Measurements from ENCODE around the gene ARHGAP24. TPM values are rescaled to one million over a fixed set of nuclear protein-coding genes. Genes with fewer than 3 reads are reported as not detected.

The ARHGAP24 gene
- total and polyA plus RNA-seq, 2 donors (not counting 3 experiments of a cell fraction or from before 2014, with no cell fraction given) = 52.1 to 79.4 TPM

DNA sequence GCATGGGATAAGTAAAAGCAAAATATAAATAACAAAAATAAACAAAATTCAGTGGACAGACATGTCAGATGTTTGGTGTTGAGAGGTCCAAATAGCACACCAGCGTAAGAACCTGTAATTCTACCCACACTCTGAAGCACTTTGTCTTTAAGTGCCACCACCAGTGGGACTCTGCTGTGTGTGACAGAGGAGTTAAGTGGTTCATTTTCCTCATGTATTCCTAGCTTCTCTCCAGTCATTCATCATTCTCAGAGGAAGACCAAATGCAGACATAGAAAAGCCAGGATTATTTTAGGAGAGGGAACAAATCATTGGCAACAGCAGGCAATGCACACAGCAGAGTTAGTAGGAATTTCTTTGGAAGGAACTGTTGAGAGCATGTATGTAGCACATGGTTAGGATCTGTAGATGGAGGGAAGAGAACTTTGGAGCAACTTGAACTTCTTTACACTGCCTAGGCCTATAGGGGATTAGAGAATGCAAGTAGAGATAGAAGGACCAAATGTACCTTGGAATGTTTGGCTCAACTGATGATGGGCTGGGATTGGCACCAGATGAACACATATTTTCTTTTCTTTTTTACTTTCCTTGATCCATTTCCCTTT, 43.0 kb upstream of the ARHGAP24 start:
- CTCF ChIA-PET = interaction anchor here (0.9 kb wide), 1 partner anchor 10 kb away, joined by 3 read pairs; no protein-coding TSS in a partner anchor
- Histone ChIP-seq H4K20me1 (replicated peaks; ENCODE audit: control insufficient read depth, extremely low read depth, insufficient read depth, low read length) (no peaks in the 10 kb centered on the region), H3K4me1 (ENCODE audit: control insufficient read depth, extremely low read depth, insufficient read depth, low read length) (no peaks in the 10 kb centered on the region), H3K36me3 (ENCODE audit: control insufficient read depth in 2 of 2, extremely low read depth in 1 of 2, insufficient read depth in 2 of 2, low read length in 2 of 2) (no peaks in the 10 kb centered on the region), H3K27me3 (ENCODE audit: control insufficient read depth in 2 of 2, insufficient read depth in 2 of 2, low read length in 2 of 2) (peaks cover 2 to 3% of the 10 kb centered on the region in 2 experiments), H2AFZ (ENCODE audit: low read depth, low read length) (no peak overlapping the region), H3K27ac (ENCODE audit: insufficient read depth, low read depth, low read length) (no peak overlapping the region), H3K9me3 (replicated peaks; ENCODE audit: control insufficient read depth, insufficient read depth, low read length) (no peaks in the 10 kb centered on the region), H3K79me2 (ENCODE audit: control insufficient read depth, insufficient read depth, low read length) (no peaks in the 10 kb centered on the region), H3K9me1 (replicated peaks; ENCODE audit: control insufficient read depth, extremely low read depth, insufficient read depth, low read length) (no peaks in the 10 kb centered on the region), H3K9ac (replicated peaks; ENCODE audit: extremely low read depth, insufficient read depth, low read length) (no peak overlapping the region), H3K4me3 (replicated peaks in 1 of 3; ENCODE audit: insufficient read depth in 1 of 3, low read depth in 1 of 3, low read length in 3 of 3) (no peak overlapping the region), H3K4me2 (ENCODE audit: insufficient read depth, low read length) (no peak overlapping the region)
- dilution Hi-C loops (cut with MboI; ENCODE audit: extremely low pct_ligation_motif_present, low sequenced_read_pairs) (no loop called here), intact Hi-C loops (cut with micrococcal nuclease) (no loop called here)
- DNase-seq (ENCODE audit: low read depth, low spot score) (no peak), FAIRE-seq (no peak)
- TF ChIP-seq POLR2AphosphoS5 (IDR thresholded peaks at IDR 0.05; ENCODE audit: insufficient read depth, low read depth, low read length) = no peak
- TF ChIP-seq, protein P1, sequence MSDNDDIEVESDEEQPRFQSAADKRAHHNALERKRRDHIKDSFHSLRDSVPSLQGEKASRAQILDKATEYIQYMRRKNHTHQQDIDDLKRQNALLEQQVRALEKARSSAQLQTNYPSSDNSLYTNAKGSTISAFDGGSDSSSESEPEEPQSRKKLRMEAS (IDR thresholded peaks at IDR 0.05; ENCODE audit: insufficient read depth, insufficient read length) = no peak
- no peak for TF ChIP-seq POLR2A (IDR thresholded peaks at IDR 0.05; ENCODE audit: low read depth, low read length)
- TF ChIP-seq, protein P2, sequence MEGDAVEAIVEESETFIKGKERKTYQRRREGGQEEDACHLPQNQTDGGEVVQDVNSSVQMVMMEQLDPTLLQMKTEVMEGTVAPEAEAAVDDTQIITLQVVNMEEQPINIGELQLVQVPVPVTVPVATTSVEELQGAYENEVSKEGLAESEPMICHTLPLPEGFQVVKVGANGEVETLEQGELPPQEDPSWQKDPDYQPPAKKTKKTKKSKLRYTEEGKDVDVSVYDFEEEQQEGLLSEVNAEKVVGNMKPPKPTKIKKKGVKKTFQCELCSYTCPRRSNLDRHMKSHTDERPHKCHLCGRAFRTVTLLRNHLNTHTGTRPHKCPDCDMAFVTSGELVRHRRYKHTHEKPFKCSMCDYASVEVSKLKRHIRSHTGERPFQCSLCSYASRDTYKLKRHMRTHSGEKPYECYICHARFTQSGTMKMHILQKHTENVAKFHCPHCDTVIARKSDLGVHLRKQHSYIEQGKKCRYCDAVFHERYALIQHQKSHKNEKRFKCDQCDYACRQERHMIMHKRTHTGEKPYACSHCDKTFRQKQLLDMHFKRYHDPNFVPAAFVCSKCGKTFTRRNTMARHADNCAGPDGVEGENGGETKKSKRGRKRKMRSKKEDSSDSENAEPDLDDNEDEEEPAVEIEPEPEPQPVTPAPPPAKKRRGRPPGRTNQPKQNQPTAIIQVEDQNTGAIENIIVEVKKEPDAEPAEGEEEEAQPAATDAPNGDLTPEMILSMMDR (IDR thresholded peaks at IDR 0.05; ENCODE audit: extremely low read depth in 1 of 2, insufficient read depth in 1 of 2, low read depth in 1 of 2, low read length in 2 of 2) = no peak
- no TSS peak for BruUV-seq (replicated peaks)
- POLR2A ChIA-PET = no interaction called here

DNA sequence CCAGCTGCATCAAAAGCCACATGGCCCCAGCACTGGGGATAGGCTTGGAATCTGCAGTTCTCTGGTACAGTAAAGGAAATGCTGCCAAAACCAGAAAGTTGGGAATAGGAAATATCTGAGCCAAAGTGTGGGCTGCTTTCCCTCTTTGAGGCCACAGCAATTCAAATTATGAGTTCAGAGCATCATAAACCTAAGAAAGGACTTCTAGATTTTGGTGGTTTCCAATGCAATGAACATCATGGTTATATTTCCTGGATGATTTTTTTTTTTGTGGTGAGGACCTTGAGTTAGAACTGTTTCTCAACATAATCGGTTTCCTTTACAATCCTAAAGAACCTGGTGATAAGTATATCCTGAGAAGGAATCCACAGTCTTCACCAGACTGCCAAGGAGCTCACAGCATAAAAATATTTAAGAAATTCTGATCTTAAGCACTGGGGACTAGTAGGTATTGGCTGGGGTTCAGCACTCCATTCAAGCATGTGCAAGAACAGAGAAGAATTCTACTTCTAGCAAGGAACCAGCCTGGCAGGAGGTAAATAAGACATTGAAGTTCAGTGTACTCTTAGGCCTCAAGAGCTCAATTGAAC, 29.8 kb upstream of the ARHGAP24 start:
- TF ChIP-seq GATA2 (IDR thresholded peaks at IDR 0.05; ENCODE audit: insufficient read depth, insufficient read length, low read depth, low read length) (no peak), POLR2AphosphoS5 (IDR thresholded peaks at IDR 0.05; ENCODE audit: insufficient read depth, low read depth, low read length) (no peak)
- dilution Hi-C loops (cut with MboI; ENCODE audit: extremely low pct_ligation_motif_present, low sequenced_read_pairs) = no loop called here
- intact Hi-C loops (cut with micrococcal nuclease) = no loop called here

More for the DNA sequence above, 29.8 kb upstream of the ARHGAP24 start:
- Histone ChIP-seq H3K4me2 (ENCODE audit: insufficient read depth, low read length) (no peak overlapping the region), H3K79me2 (ENCODE audit: control insufficient read depth, insufficient read depth, low read length) (no peaks in the 10 kb centered on the region), H3K4me3 (replicated peaks in 1 of 3; ENCODE audit: insufficient read depth in 1 of 3, low read depth in 1 of 3, low read length in 3 of 3) (no peak overlapping the region), H3K27ac (ENCODE audit: insufficient read depth, low read depth, low read length) (no peak overlapping the region), H3K9me3 (replicated peaks; ENCODE audit: control insufficient read depth, insufficient read depth, low read length) (no peaks in the 10 kb centered on the region), H3K27me3 (ENCODE audit: control insufficient read depth in 2 of 2, insufficient read depth in 2 of 2, low read length in 2 of 2) (peaks cover 2 to 6% of the 10 kb centered on the region in 2 experiments), H3K36me3 (ENCODE audit: control insufficient read depth in 2 of 2, extremely low read depth in 1 of 2, insufficient read depth in 2 of 2, low read length in 2 of 2) (no peaks in the 10 kb centered on the region), H3K4me1 (ENCODE audit: control insufficient read depth, extremely low read depth, insufficient read depth, low read length) (no peaks in the 10 kb centered on the region), H3K9me1 (replicated peaks; ENCODE audit: control insufficient read depth, extremely low read depth, insufficient read depth, low read length) (no peaks in the 10 kb centered on the region), H2AFZ (ENCODE audit: low read depth, low read length) (no peak overlapping the region), H3K9ac (replicated peaks; ENCODE audit: extremely low read depth, insufficient read depth, low read length) (no peak overlapping the region), H4K20me1 (replicated peaks; ENCODE audit: control insufficient read depth, extremely low read depth, insufficient read depth, low read length) (no peaks in the 10 kb centered on the region)
- no TSS peak for BruUV-seq (replicated peaks)
- POLR2A ChIA-PET = no interaction called here
- DNase-seq (ENCODE audit: low read depth, low spot score) (no peak), FAIRE-seq (no peak)
- CTCF ChIA-PET = no interaction called here

All from endothelial cell of umbilical vein (primary cell).